Measurements from ENCODE around the gene COLEC12.

Gene COLEC12

DNA sequence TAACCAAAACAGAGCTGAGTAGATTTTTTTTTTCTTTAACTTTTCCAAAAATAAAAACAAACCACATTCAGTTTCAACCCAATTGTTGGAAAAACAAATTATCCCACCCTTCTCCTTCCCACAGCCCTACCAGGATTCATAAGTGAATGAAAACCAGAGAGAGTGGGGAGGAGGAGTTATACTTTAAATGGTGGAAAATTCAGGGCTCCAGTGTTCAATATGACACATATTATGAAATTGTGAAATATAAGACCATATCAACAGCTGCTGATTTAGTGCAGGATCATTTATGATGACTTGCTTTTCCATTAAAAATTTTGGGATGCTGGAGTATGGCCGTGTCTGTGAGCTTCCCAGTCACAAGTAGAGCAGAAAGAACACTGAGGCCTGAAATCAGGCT lies 26.7 kb downstream of the COLEC12 start:
- no peak for DNase-seq

GRCh38 chr18:471716-472115 lies 28.8 kb downstream of the COLEC12 start:
- DNase-seq = no peak

GRCh38 chr18:470661-471501 lies 29.6 kb downstream of the COLEC12 start:
- no peak for DNase-seq

GRCh38 chr18:468955-469790 lies 31.3 kb downstream of the COLEC12 start:
- no peak for DNase-seq

DNA sequence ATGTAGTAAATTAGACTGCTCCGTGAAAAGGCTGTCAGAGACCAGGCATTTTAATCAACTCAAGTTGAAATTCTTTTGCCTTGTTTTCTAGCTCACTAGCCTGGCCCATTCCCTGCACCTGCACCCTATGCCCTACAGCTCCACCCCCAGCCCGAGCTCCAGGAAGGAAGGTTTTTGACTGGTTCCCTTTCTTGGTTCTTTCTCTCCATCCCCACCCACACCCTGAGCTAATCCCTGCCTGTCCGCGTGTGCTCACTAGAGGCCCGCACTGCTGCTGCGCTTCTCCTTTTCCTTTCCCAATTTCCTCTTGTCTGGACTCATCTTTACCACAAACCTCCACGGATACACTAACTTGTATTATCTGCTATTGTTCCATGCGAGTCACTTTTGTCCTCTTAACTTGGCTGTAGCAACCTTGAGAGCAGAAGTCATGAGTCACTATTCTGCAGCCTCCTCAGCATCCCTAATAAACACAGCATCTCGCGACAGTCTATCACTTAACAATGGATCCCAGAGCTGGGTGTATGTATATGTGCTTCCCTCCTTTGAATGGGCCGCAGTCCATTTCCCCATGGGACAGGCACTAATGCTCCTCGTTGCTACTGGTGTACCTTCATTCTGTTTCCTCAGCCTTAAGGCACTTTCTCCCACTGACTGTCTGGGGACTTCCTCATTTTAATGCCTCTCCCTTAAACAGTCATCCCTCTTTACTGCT lies 36.5 kb downstream of the COLEC12 start:
- DNase-seq = no peak

- DNase-seq = no peak
Measured at GRCh38 chr18:463403-463802, 37.1 kb downstream of the COLEC12 start.

DNA sequence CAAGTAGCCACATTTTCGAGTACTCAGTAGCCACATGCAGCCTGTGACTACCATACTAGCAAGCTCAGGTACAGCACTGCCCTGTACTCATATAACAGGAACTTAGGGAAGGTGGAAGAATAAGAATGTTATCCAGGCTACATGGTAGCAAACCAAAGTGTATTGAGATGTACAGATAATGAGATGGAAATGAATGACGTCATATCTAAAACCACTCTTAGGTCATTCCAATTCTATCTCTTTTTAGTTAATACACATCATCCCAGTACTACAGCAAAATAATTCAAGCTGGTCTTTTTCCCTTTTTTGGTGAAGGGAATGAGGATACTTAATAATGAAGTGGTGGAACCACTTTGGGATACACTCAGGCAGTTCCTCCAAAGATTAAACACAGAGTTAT lies 38.7 kb downstream of the COLEC12 start:
- DNase-seq = no peak

GRCh38 chr18:460791-461190 lies 39.7 kb downstream of the COLEC12 start:
- no peak for DNase-seq

DNA sequence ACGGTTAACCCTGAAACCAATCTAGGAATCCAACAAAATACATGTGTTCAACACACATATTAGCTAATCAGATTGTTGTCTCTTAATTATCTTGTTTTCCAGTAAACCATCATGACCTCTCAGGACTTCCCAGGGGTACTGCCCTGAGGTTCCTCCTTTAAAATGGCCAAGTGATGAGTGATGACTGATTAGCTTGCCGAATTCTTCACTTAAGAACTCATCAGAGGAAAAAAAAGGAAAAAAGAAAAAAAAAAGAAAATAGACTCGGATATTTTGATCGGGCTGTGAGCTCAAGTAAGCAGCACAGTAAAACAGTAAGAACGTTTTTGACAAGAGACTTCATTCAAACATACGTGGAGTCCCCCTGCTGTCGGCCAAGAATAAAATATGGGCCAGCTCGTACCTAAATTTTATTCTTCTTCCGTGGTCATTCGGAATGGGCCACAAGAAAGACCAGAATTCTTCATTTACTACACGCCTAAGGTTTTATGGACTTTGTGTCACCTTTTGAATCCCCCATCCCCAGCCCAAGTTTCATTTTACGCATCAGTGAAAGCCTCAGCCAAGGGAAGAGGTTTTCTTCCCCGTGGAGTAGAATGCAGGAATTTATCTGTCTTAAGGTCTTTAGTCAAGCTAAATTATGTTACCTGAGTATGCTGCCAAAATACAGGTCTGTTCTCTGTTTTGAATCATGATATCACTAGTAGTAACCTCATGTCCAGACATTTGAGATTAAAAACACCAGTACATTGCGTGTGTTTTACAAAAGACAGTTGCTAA lies 40.5 kb downstream of the COLEC12 start:
- DNase-seq = no peak

- DNase-seq = no peak
Measured at GRCh38 chr18:457521-458412, 42.7 kb downstream of the COLEC12 start.

GRCh38 chr18:457140-457519 lies 43.4 kb downstream of the COLEC12 start:
- no peak for DNase-seq

GRCh38 chr18:456361-457139 lies 44.0 kb downstream of the COLEC12 start:
- no peak for DNase-seq

DNA sequence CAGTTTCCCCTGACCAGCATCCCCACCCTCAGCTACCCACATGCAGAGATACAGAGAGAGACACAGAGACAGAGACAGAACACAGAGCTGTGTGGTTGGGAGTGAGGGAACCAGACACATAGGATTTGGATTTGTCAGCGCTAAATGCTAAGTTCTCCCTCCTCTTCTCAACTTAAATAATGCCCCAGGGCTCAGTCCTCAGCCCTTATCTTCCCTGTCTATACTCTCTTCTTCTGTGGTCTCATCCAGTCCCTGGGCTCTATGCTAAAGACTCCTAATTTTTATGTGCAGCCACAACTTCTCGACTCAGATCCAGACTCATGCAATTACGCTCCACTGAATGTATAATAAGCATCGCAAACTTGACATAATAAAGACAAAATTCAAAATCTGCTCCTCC lies 47.1 kb downstream of the COLEC12 start:
- no peak for DNase-seq

DNA sequence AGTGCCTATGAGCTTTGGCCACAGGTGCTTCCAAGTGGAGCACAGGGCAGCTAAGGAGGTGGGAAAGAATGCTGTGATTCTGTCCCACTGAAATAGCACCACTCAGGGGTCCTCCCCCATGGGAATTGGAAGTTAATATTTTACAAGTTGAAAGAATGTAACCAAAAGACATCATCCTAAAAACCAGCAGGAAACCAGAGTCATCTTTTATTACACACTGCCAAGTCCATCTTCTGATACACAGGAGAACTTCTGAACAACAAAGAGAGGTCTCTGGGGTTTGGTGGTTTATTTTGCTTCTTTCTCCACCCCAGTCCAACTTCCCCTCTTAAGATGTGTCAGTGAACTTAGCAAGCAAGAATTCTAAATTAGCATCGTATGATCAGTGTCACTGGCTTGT lies 47.7 kb downstream of the COLEC12 start:
- no peak for DNase-seq

- no peak for DNase-seq
Measured at GRCh38 chr18:449374-449773, 51.1 kb downstream of the COLEC12 start.

DNA sequence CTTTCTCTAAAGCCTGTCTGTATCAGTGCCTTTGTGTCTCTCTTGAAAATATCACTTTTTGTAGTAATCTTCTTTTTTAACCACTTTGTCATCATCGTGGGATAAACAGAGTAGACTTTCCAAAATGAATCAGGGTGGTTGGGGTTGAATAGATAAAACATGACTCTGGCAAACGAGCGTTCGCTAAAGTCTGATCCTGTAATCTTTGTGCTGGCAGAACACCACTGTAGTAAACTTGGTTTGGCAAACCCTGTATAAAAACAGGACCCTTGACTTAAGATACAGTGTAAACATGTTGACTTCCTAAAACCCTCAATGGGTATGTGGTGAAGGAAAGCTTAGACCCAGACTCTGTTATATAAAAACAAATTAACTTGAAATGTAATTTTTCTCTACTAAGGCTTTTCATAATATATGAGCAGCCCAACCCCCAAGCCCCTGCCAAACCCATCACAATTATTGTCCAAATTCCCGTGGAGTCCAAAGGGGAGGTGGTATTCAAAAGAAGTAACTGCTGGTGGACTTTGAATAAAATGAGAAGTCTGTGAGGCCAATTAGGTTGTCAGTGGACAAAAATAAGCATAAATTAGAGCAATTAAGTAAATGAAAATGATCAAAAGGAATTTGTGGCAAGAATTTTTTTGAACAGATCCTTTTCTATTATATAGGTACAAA lies 52.2 kb downstream of the COLEC12 start:
- DNase-seq = no peak

- DNase-seq = no peak
Measured at GRCh38 chr18:446941-447560, 53.5 kb downstream of the COLEC12 start.

DNA sequence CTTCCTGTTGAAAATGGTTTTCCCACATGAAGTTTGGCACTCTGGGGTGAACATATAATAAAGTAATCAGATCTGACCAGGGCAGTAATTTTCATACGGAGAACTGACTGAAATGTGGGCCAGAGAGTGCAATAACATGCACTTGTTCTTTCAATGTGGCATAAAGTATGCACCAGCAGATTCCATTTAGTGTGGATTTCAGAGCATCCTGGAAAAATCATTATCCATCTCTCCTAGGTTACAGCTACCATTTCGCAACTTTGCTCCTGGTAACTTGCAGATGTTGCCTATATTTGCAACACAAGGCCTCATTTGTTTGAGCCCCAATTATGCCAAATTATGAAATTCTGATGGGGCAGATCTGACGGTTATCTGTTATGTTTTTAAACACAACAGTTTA lies 55.4 kb downstream of the COLEC12 start:
- no peak for DNase-seq

- DNase-seq = no peak
Measured at GRCh38 chr18:438571-438970, 61.9 kb downstream of the COLEC12 start.

DNA sequence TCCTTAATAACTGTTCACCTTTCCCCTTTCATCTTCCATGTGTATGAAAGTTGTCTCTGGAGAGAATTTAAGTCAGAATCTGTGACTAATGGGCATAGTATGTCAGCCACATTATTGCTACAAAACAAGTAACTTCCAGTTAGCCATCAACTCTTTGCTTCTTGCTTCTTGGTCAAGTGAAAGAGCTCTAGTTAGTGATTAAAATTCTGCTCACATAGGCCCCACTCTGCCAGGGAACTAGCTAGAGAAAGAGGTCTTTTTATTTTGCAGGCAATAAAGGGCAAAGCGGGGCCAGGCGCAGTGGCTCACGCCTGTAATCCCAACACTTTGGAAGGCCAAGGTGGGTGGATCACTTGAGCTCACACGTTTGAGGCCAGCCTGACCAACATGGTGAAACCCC lies 64.6 kb downstream of the COLEC12 start:
- no peak for DNase-seq
